NCI-H526 (cell line): ENCODE results near the gene AP3B2.
"Not testable (repeated sequence)": the region's sequence is repeated elsewhere in the genome, so short reads cannot be mapped to it uniquely, and the experiment has no call there.

ENCODE experiments used
- DNase-seq, 2 experiments: peaks; one replicate each; lab custom pipeline; 2025; lab: John Stamatoyannopoulos, UW

AP3B2 gene, protein sequence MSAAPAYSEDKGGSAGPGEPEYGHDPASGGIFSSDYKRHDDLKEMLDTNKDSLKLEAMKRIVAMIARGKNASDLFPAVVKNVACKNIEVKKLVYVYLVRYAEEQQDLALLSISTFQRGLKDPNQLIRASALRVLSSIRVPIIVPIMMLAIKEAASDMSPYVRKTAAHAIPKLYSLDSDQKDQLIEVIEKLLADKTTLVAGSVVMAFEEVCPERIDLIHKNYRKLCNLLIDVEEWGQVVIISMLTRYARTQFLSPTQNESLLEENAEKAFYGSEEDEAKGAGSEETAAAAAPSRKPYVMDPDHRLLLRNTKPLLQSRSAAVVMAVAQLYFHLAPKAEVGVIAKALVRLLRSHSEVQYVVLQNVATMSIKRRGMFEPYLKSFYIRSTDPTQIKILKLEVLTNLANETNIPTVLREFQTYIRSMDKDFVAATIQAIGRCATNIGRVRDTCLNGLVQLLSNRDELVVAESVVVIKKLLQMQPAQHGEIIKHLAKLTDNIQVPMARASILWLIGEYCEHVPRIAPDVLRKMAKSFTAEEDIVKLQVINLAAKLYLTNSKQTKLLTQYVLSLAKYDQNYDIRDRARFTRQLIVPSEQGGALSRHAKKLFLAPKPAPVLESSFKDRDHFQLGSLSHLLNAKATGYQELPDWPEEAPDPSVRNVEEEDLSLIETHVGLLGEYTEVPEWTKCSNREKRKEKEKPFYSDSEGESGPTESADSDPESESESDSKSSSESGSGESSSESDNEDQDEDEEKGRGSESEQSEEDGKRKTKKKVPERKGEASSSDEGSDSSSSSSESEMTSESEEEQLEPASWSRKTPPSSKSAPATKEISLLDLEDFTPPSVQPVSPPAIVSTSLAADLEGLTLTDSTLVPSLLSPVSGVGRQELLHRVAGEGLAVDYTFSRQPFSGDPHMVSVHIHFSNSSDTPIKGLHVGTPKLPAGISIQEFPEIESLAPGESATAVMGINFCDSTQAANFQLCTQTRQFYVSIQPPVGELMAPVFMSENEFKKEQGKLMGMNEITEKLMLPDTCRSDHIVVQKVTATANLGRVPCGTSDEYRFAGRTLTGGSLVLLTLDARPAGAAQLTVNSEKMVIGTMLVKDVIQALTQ

DNA sequence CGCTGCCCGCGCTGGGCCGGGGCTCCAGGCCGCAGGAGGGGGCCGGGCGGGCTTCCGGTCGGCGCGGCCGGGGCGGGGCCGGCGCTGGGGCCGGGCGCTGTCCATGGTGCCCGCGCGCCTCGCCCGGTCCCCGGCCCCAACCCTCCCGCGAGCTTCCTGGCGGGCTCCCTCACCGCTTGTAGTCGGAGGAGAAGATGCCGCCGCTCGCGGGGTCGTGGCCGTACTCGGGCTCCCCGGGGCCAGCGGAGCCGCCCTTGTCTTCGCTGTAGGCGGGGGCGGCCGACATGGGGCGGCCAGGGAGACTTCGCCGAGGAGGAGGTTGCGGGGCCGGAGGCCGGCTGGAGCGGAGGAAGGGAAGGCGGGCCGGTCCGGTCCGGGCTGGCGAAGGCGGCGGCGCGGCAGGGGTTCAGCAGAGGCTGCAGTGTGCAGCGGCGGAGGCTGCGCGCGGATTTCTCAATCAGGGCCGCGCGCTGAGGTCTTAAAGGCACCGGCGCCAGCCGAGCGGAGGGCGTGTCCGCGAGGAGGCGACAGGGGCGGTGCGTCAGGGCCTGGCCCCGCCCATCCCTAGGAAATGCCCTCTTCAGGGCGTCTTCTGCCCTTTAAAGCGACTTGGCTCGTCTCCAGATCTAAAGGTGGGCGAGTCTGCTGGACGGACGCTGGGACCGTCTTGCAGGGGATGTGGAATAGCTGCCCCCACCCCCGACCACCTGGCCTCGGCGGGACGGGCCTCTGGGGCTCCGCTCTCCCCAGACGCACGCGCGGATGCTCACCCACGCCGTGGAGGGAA, at the start of gene AP3B2:
TSS of gene AP3B2 (minus strand) at position 455 of the 787 bp plus-strand sequence. CDS start at position 286, 169 bp downstream.
- peak; percentile 65 to 94 for DNase-seq

DNA sequence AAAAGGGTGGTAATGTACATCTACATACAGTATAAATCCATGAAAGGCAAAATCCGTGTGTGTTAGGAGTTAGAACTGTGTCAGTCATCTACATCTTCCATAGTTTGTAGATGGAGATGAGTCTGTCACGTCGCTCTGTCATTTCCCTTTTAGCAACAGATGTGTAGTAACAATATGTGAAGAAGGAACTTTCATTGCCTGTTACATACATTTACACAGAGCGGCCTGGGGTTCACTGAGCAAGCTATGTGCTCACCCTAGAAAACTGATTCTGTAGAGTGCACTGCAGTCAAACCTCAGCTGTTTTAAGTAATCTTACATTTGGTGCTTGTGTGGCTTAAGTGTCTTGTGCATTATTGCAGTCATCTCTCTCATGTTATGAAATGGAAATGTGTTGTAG, 41.6 kb upstream of the AP3B2 start:
- no peak for DNase-seq

DNA sequence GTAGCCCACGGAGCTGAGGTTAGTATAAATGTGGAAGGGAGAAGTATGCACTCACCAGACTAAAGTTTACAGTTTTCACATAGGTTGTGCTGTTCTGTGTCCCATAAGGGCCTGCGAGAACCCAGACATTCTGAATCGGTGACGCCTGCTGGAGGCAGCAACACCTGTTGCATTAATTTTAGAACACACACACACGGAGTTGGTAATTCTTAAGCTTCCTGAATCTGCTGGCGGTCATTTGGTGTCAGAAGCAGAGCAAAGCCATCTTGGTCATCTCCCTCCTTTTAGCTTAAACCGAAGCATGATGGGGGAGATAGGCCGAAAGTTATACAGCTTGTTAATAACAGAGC, 41.1 kb upstream of the AP3B2 start:
- DNase-seq, result no peak

DNA sequence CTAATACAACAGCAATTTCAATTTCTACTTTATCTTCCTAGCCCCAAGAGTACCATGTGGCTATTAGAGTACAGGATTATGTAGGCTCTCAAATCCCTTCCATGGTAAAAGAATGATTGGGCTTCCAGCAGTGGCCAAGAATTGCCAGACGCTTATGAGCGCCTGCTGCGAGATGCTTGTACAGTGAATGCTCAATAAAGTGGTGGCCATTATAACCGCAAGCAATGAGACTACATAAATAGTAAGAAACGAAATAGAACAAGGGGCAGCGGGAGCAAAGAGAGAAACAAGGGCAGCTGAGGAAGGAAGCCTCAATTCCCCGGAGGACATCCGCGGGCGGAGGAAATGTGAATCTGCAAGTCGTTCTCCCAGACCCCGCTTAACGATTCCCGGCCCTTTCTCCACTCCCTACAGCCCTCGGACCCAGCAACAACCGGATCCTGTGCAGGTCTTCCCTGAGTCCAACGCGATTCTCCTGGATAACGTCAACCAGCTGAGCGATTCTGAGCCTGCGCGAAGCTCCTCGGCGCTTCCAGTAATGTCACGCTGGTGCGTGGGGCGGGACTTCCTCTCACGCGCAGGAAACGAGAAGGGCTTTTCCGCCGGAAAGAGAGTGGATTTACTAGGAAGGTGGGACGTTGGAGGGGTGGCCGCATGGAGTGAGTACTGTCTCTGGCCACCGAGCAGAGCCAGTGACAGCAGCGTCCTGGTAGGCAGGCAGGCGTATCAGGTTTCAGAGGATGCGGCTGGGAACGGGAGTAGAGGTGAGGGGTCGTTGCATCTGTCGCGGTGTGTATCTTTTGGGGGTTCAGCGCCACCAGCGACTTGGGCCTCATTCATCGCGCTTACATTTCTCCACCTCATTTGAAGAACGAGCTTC, 40.5 kb upstream of the AP3B2 start:
- DNase-seq, result peak; percentile 96 to 97

DNA sequence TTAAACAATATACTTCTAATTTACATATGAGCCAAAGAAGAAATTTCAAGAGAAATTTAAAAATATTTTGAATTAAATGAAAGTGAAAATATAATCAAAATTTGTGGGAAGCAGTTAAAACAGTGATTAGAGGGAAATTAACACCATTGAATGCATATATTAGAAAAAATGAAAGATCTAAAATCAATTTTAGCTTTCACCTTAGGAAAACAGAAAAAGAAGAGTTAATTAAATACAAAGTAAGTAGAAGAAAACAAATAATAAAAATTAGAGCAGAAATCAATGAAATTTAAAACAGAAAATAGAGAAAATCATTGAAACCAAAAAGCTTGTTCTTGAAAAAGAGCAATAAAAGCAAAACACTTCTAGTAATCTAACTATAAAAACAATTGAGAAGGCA, 38.6 kb upstream of the AP3B2 start:
- no peak for DNase-seq

DNA sequence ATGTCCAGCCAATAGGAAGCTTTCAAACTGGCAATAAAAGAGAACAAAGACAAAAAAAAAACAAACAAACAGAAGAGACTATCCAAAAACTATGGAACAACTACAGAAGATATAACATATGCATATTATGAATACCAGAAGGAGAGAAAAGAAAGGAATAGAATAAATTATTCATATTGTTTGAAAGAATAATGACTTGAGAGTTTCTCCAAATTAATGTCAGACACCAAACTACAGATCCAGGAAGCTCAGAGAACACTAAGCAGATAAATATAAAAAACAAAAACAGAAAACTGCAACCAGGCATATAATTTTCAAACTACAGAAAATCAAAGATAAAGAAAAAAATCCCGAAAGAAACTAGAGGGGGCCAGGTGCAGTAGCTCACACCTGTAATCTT, 34.1 kb upstream of the AP3B2 start:
- DNase-seq, result no peak

DNA sequence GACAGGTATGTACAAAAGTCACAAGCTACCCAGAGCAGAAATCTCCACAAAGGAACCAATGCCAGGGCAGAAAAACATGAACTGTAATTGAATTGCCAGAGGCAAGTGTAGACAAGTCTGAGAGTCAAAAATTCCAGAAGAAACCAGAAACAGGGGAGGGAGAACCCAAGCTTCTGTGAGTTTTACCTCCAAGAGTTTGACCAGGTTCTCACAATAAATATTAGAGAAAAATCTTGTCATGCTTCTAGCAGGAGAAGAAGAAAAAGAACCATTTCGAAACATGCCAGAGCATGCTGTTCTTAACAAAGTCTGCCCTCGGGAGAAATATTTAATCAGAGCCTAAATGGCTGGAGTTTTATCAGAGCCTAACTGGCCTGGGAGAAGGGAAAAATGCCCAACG, 32.5 kb upstream of the AP3B2 start:
- DNase-seq, result no peak

DNA sequence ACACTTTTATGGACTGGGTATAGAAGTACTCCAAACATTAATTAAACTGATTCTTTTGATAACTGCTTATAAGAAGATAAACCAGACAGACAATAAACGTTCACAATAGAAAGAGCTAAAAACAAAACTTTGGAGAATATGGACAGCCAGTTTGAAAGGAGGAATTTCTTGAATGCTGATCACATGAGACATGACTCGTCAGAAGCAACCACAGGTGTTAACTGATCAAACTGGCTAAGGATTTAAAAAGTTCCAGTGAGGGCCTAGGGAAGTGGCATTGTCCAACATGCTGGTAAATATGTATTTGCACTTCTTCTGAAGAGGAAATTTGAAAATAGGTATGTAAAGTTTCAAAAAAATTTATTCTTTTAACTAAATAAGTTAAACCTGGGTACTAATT, 29.4 kb upstream of the AP3B2 start:
- no peak for DNase-seq

DNA sequence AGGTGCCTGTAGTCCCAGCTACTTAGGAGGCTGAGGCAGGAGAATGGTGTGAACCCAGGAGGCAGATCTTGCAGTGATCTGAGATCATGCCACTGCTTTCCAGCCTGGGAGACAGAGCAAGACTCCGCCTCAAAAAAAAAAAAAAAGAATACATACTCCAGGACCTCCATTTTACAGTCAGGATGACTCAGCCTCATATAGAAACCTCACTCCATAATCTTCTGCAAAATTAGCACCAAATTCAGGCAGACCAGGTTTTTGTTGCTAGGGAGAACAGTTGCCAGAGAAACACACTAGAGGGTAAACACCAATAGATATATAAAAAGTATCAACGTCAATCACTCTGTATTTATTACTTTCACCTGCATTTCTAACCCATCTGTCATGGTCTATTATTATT, 28.3 kb upstream of the AP3B2 start:
- DNase-seq, result no peak

DNA sequence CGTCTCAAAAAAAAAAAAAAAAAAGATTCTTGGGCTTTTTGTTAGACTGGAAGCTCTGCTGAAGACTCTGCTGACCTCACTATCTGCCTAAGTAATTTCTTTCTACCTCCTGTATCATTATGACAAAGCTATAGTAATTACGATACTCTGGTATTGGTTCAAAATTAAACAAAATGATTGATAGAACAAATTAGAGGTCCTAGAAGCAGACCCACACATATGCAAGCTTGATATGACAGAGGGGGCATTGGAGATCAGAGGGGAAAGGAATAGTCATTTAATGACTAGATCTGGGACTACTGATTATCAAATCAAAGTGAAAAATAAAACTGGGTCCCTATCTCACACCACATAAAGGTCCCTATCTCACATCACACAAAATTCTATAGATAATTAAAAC, 21.9 kb upstream of the AP3B2 start:
- no peak for DNase-seq

DNA sequence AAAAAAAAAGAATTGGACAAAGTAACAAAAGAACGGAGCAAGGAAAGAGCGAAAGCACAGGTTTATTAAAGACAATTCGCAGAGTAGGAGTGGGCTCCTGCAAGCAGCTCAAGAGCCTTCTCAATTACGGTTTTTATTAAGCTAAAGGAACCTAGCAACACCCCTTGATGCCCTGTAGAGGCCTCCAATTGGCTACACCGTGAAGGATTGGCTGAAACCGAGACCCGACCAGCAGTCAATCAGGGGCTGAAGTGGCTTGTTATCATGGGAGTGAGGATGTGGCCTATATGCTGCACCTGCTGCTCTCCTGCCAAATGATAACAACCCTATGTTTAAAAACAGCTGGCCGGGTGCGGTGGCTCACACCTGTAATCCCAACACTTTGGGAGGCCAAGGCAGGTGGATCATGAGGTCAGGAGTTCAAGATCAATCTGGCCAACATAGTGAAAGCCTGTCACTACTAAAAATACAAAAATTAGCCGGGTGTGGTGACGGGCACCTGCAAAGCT, 20.4 kb upstream of the AP3B2 start:
- DNase-seq, result no peak

DNA sequence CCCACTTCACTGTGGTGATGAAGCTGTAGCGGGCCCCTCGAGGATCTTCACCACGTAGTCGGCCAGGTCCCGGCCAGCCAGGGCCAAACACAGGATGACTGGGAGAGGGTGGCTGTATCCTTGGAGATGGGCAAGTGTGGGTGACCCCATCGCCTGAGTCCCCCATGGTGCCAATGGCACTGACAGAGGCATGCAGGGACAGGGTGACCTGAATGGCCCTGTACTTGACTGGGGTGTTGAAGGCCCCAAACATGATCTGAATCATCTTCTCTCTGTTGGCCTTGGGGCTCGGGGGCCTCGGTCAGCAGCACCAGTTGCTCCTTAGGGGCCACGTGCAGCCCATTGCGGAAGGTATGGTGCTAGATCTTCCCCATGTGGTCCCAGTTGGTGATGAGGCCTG, 17.1 kb upstream of the AP3B2 start:
- DNase-seq, result no peak

DNA sequence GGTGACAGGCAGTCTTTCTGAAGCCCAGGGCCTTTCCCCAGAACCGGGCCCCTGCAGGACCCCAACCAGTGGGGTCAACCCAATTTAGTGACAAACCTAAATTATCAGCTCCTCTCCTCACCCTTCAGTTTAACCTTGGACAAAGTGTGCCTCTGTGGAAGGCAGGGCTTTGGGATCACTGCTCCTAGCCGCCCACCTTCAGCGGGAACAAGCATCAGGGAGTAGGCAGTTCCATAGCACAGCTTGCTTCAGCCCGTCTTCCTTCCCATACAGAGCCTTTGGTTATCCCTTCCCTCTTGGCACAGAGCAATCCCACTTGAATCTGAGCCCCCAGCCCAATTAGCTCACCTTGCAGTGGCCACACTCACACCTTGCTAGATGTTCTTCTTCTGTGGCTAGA, 5.3 kb upstream of the AP3B2 start:
- no peak for DNase-seq

DNA sequence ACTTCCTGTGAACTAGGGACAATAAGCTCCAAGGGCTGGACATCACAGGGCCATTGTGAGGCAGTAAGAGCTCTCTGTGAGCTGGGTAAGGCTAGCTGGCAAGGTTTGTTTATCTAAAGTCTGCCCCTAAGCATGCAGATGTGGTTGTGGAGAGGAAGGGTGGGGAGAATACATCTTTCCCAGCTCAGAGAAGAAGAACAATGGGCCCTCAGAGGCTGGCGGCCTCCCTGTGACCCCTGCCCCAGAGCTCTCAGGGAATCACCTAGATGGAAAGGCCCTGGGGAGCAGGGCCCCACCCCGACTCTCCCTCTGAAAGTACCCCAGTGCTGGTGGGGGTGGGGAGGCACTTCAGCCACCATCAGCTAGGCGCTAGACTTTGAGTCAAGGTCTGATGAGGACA, 4.3 kb upstream of the AP3B2 start:
- DNase-seq, result peak in 1 of 2 experiments; percentile 8

DNA sequence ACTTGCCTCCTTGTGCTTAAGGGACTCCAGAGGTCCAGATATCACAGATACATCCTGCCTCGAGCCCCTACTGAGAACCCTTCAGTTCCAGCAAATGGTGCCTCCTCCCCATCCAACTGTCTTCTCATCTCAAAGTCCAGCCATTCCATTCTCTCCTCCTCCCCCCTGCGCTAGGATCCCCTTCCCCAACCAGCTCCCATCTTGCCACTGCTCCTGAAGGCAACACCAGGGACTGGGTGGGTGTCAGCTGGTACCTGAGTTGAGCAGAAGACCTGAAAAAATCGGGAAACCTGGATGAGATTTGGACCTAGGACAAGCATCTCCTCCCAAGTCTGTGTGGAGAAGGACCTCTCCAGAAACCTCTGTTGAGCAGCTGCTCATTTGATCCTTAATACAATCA, 2.4 kb upstream of the AP3B2 start:
- DNase-seq, result no peak

DNA sequence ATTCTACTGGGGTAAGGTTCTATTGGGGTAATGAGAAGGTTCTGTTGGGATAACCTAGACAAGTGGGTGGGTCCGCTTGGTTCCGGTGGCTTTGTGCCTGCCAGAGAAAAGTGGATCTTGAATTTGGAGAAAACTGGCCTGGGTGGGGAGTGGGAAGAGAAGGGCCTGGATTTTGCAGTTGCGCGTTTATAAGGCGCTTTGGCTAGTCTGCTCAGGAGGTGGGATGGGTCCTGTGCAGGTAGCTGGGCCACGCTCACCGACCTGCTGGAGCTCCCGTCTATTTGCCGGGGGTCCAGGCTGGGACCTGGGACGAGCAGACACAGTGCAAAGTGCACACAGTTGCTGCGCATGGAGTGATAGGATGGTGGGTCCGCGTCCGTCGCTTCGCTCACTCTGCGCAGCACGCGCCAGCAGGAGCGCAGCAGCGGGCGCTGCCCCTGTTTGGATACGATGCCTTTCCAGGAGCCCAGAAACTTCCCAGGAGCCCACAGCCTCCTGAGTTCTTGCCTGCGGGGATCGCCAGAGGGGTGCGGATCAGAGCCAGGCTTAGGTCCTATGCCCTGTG, 1.3 kb upstream of the AP3B2 start:
- DNase-seq, result no peak

DNA sequence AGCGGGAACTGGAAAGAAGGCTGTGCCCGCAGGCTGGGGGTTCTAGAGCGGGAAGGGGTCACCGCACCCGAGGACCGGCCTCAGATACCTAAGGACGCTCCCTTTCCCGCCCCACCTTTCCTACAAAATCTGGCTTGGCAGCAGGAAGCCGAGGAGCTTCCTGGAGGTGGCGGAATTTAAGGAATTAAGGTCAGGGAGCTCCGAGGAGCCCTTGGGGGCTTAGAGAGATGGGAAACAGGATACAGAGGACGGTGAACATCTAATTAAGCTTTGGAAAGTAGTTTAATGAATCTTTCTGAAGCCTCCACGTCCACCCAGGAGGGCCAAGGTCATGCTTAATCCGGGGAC, 507 bp upstream of the AP3B2 start:
- no peak for DNase-seq

DNA sequence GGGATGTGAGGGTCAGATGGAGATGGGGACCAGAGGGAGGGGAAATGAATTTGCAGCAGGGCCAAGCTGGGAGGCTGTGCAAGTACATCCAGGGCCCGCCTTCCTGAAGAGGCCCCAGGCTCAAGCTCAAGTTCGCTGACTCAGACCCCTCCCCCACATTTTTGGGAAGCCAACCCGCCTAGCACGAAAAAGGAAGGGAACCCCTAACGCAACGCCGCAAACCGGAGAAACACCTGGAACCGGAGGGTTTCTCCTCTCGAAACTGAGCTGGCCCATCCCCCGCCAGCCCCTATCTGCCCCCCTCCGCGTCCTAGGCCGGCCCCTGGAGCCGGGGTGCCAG, 624 bp downstream of the AP3B2 start:
- peak; percentile 7 to 67 for DNase-seq

DNA sequence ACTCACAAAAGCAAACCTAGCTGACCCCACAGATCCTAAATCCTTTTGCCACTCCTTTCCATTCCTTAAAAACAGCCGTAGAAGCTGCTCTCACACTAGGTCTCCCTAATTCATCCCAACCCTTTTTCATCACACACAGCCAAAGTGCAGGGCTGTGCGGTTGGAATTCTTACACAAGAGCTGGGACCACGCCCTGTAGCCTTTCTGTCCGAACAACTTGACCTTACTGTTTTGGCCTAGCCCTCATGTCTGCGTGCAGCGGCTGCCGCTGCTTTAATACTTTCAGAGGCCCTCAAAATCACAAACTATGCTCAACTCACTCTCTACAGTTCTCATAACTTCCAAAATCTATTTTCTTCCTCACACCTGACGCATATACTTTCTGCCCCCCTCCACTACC, 3.8 kb downstream of the AP3B2 start:
- not testable (repeated sequence) for DNase-seq

DNA sequence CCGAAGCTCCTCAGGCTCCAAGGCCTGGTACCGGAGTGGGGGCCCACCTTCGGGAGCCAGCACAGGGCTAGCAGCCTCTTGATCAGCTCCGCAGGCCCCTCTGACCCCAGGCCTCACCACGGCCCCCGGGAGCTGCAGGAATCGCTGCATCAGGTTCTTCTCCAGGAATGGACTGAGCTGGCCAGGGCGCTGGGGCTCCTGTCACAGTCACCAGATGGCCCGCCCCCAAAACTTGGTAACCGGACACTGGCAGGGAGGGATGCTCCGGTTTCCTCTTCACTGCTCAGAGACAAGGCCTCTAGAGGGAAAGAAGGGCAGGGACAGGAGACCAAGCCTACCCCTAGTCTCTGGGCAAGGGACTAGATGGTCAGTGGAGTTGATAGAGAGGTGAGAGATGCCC, 9.9 kb downstream of the AP3B2 start:
- no peak for DNase-seq
